Skin of body (tissue), 2 donors: ENCODE results near the gene CCDC177. TPM values are rescaled to one million over a fixed set of nuclear protein-coding genes. Genes with fewer than 3 reads are reported as not detected.
A peak's percentile ranks its signal among the peaks of the same experiment; 100 is the strongest.
"Not testable (repeated sequence)": the region's sequence is repeated elsewhere in the genome, so short reads cannot be mapped to it uniquely, and the experiment has no call there.

Source experiments
- DNase-seq: peaks from one replicate; lab custom pipeline; 2025; lab: John Stamatoyannopoulos, UW
- total RNA-seq: library from RNA; depleted of rRNA; stranded (reverse); fragments of >200 nt; gene quantifications from one replicate; pipeline ENCODE4 v1.2.3, GENCODE V29; 2014

The CCDC177 gene
- total RNA-seq, 1 donor from 2014 or later, result not detected

DNA sequence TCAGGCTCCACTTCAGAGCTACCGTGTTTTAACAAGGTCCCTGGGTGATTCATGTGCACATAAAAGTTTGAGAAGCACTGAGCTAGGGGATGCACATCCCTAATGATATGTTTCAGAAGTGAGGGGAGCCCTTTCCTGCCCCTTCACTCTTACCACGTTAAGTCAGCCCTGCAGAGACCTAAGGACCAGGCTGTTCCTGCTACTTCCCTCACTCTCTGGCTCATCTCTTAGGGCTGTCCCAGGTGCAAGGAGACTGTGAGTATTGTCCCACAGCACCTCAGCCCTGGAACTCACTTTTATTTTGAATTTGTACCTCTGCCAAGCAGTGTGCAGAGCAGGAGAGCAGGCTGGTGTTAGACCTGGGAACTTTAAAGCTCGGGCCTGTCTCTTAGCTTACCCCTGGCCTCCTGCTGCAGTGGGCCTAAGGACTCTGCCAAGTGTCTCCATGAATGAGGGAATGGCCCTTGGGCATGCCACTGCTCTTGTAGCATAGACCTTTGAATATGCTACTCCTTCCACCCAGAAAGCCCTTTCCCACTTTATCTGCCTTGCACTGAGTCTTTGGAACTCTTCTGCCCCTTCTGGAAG, 25.7 kb upstream of the CCDC177 start:
- DNase-seq, result no peak

- DNase-seq, result not testable (repeated sequence)
Measured at GRCh38 chr14:69599431-69599830, 24.8 kb upstream of the CCDC177 start.

DNA sequence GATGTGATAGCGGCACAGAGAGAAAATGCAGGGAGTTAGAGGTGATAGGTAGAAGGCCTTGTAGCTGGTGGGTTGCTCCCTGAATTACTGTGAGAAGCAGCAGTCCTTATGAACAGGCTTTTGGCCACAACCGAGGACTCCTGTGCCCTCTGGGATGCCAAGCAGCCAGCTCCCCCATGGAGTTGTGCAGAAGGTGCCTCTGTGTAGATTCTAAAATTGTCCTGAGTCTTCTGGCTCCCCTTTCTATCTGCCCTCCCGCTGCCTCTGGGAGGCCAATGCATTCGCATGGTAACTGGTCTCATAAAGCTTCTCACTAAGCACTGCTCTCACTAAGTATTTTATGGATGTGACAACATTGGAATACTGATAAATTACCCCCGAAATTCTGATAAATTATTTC, 20.7 kb upstream of the CCDC177 start:
- no peak for DNase-seq

- DNase-seq, result peak; percentile 77
Measured at GRCh38 chr14:69594846-69595245, 20.2 kb upstream of the CCDC177 start.

DNA sequence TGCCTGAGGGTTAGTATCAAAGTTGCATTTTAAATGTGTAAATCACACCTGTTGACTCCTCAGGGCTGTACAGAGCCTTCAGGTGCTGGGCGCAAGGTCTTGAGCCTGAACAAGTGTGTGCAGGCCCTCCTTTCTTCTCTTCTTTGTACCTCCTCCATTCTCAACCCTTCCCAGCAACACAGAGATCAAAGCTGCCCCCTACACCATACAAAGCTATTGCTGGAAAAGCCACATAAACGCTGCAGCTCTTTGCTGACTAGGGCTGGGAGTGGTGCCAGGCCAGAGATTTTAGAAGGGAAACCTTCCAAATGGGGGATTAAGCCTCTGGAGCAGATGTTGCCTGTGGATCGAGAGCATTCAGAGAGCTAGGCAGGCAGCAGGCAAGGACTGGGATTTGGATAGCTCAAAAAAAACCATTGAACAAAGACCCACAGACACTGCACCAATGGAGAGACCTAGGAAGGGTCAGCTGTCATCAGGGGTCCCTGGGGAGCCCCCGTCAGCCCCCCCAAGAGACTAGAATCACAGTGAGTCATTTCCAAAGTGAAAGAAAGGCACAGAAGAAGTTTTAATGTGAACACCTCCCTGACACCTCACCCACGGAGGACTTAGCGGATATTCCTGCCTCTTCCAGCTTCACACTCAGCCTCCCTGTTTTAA, 18.5 kb upstream of the CCDC177 start:
- DNase-seq, result peak; percentile 95

DNA sequence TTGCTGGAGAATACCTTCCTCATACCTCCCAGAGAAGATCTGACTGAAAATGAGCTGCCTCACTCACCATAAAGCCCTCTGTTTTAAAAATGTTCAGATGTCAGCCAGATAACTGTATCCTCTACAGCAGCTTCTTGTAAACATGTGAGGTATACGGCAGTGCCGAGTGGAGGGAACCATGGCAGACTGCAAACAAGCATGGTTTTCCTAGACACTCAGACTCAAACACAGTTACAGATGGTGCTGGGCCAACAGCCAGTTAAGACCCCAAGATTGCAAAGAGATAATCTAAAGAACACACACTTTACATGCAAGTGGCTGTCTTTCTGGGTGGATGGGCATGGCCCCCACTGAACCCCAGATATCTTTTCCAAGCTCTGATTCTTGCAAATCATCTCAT, 16.6 kb upstream of the CCDC177 start:
- no peak for DNase-seq

- DNase-seq, result no peak
Measured at GRCh38 chr14:69587389-69587788, 12.7 kb upstream of the CCDC177 start.

DNA sequence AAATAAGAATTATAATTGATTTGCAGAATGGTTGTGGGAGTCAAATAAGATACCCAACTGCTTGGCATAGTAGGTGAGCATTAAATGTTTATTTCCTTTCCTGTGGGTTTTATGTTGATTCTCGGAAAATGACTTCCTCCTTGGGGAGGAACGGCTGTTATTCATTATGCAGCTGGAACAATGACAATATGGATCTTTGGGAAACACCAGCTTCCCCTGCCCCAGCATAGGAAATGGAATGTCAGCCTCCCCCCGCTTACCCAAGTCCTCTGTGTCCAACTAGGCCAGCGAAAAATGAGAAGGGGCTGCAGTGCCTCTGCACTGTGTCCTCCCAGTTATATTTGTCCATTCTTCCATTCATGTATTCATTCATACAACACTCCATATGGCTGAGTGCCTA, 11.7 kb upstream of the CCDC177 start:
- peak; percentile 71 for DNase-seq

DNA sequence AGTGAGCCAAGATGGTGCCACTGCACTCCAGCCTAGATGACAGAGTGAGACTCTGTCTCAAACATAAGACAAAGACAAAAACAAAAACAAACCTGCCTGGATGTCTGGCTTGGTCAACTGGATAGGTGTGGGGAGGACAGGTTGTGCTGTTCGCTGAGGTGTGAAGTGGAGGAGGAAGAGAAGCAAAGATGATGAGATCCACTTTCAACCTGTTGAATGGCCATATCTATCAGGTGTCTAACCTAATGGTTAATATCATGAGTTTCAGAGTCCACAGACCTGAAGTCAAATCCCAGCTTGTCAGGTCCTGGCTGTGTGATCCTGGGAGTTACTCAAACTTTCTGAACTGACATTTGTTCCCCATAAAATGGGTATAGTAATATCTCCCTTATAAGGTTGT, 9.7 kb upstream of the CCDC177 start:
- DNase-seq, result no peak

DNA sequence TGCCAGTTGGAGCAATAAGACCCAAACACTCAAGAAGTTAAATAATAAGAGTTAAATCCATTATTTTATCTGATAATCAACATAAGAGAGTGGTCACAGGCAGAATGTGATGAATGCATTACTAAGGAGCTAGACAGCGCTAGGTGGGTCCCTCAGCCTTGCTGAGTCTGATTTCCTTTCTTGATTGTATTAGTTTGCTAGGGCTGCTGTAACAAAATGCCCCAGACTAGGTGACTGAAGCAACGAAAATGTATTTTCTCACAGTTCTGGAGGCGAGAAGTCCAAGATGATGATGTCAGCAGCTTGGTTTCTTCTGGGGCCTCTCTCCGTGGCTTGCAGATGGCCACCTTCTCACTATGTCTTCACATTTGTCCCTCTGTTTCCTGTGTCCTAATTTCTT, 8.2 kb upstream of the CCDC177 start:
- DNase-seq, result no peak

DNA sequence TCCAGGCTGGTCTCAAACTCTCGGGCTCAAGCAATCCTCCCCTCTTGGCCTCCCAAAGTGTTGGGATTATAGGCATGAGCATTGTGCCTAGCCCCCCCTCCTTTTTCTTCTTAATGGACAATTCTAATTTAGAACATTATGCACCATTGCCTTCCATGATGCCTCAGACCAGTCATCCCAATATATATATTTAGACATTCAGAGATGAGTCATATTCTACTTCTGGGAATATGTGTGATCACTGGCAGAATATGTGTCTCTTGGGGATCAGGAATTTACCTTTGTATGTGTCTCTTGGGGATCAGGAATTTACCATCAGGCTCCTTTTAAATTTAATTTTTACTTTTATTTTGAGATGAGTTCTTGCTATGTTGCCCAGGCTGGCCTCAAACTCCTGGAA, 7.5 kb upstream of the CCDC177 start:
- no peak for DNase-seq

GRCh38 chr14:69581316-69581935, 6.8 kb upstream of the CCDC177 start:
- DNase-seq, result no peak

- DNase-seq, result no peak
Measured at GRCh38 chr14:69580009-69580577, 5.4 kb upstream of the CCDC177 start.

DNA sequence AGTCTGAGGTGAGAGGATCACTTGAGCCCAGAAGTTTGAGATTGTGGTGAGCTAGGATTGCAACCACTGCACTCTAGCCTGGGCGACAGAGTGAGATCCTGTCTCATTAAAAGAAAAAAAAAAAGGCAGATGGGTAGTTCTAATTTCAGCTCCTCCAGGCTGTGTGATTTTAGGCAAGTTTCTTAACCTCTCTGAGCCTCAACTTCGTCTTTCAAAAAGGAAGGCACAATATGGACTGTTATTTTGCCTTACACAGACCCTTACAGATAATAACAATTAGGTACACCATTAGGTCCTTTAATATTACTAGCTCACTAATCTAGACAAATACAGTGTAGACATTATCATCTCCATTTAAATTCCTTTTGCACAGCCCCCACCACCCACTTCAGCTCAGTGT, 4.8 kb upstream of the CCDC177 start:
- DNase-seq, result no peak

DNA sequence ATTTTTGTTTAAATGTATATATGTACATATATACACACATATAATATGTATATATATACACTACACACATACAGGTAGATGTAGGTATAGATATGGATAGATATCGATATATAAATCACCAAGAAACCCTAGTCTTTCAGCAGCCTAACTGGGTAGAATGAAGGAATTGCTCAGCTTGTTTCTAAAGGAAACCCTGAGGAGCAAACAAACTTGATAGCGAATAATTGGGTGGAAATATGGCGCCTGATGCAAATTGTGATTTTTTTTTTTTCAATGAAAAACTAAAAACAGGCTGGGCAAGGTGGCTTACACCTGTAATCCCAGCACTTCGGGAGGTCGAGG, 254 bp upstream of the CCDC177 start:
- DNase-seq, result no peak

GRCh38 chr14:69573831-69574262, 824 bp downstream of the CCDC177 start:
- DNase-seq, result no peak

GRCh38 chr14:69573205-69573830, 1.4 kb downstream of the CCDC177 start:
- DNase-seq, result no peak

GRCh38 chr14:69572841-69573135, 1.9 kb downstream of the CCDC177 start:
- DNase-seq, result no peak

- no peak for DNase-seq
Measured at GRCh38 chr14:69572030-69572840, 2.4 kb downstream of the CCDC177 start.

DNA sequence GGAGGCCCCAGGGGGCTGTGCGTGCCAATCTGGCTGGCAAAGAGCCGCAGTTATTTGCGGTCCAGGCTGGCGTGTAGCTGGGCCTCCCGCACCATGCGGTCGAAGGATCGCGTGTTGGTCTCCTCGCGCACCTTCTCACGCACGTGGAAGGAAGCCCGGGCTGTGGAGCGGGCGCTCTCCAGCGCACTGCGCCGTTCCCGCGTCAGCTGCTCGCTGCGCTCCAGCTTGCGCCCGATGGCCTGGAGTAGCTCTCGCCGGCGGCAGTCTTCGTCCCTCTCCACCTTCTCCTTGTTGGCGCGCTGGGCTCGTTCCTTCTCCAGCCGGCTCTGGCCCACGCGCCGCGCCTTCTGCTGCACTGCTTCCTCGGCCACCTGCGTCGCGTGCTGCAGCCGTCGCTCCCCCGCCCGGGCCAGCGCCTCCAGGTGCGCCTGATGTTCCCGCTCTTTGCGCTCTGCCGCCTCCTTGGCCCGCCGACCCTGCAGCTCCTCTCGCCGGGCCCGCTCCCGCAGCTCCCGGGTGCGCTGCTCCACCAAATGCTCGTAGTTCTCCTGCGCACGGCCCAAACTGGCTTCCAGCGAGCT, 3.1 kb downstream of the CCDC177 start:
- no peak for DNase-seq

- DNase-seq, result no peak
Measured at GRCh38 chr14:69570836-69571330, 3.8 kb downstream of the CCDC177 start.
